Activated B cell treated with CpG ODN at 0.5 μM for 24 hours (primary cell): ENCODE measurements around the gene FAM53B. TPM values are rescaled to one million over a fixed set of nuclear protein-coding genes. Genes with fewer than 3 reads are reported as not detected.
"Not testable (repeated sequence)": the region's sequence is repeated elsewhere in the genome, so short reads cannot be mapped to it uniquely, and the experiment has no call there.

Source experiments
- ATAC-seq: fragments of 200-7000 bp; cut with Tn5 transposase; one replicate; pipeline ENCODE4 v1.10.0; 2021; ENCODE audit warnings: low read depth, mild to moderate bottlenecking, moderate library complexity
- CTCF ChIA-PET: fragments of 350-600 bp; sonication (Branson Sonifier 250); formaldehyde crosslinking; loops from one replicate; lab custom pipeline; 2021; ENCODE audit warnings: antibody characterized with exemption; lab: Charles Lee
- POLR2A ChIA-PET: fragments of 350-600 bp; sonication (Branson Sonifier 250); formaldehyde crosslinking; loops from one replicate; lab custom pipeline; 2021; ENCODE audit warnings: antibody characterized with exemption; lab: Charles Lee
- DNase-seq: peaks from one replicate; pipeline ENCODE4 v3.0.0; 2022
- H3K27ac Mint-ChIP-seq: one replicate; pipeline ENCODE4 v1.8.0; 2020; ENCODE audit warnings: mixed read lengths
- H3K27me3 Mint-ChIP-seq: one replicate; pipeline ENCODE4 v1.8.0; 2021; ENCODE audit warnings: mixed read lengths
- H3K36me3 Mint-ChIP-seq: one replicate; pipeline ENCODE4 v1.8.0; 2021; ENCODE audit warnings: low read depth, mixed read lengths
- H3K4me1 Mint-ChIP-seq: one replicate; pipeline ENCODE4 v1.8.0; 2021; ENCODE audit warnings: mixed read lengths
- H3K4me3 Mint-ChIP-seq: one replicate; pipeline ENCODE4 v1.8.0; 2020; ENCODE audit warnings: mild to moderate bottlenecking, mixed read lengths
- H3K9me3 Mint-ChIP-seq: one replicate; pipeline ENCODE4 v1.8.0; 2020; ENCODE audit warnings: mixed read lengths
- CTCF ChIP-seq: fragments of 200-600 bp; IDR thresholded peaks from one replicate; pipeline ENCODE4 v1.8.0; 2022; ENCODE audit warnings: antibody characterized with exemption, mild to moderate bottlenecking
- intact Hi-C: fragments of 100-400 bp; cut with micrococcal nuclease; formaldehyde crosslinking; loops from one replicate; pipeline ENCODE4 v1.15.1; 2024
- total RNA-seq: library from RNA; stranded (reverse); gene quantifications from 2 replicates; pipeline ENCODE4 v1.2.3, GENCODE V29; 2022

Gene FAM53B
- total RNA-seq, 1 donor from 2014 or later, result 73.9 TPM

- Mint-ChIP-seq H3K4me3 (no peak overlapping the region), H3K9me3 (no peaks in the 10 kb centered on the region), H3K27ac (no peak overlapping the region), H3K4me1 (peaks cover 28% of the 10 kb centered on the region), H3K36me3 (peaks cover 9% of the 10 kb centered on the region), H3K27me3 (no peaks in the 10 kb centered on the region)
- no peak for TF ChIP-seq CTCF
- ChIA-PET POLR2A (interaction anchor here (1.1 to 3.2 kb wide), 3 partner anchors 201 to 217 kb away, joined by 3 to 51 read pairs (median 6); no protein-coding TSS in a partner anchor), CTCF (interaction anchor here (0.7 to 7.8 kb wide), 8 partner anchors 18 to 752 kb away, joined by 3 to 307 read pairs (median 12); no protein-coding TSS in a partner anchor)
- ATAC-seq (no peak), DNase-seq (no peak)
- intact Hi-C loops, result loop anchor here (5.0 kb wide), 2 partner anchors 330 to 515 kb away; partner anchors contain the start of gene OAT
Measured at GRCh38 chr10:124746992-124747391, 2.8 kb upstream of the FAM53B start.

GRCh38 chr10:124746447-124746846 lies 2.3 kb upstream of the FAM53B start:
- Mint-ChIP-seq H3K36me3 (peaks cover 11% of the 10 kb centered on the region), H3K4me1 (peaks cover 33% of the 10 kb centered on the region)
- ATAC-seq, H3K27ac Mint-ChIP-seq, DNase-seq, H3K4me3 Mint-ChIP-seq, H3K27me3 Mint-ChIP-seq, H3K9me3 Mint-ChIP-seq: not testable (repeated sequence)
- CTCF ChIA-PET, result interaction anchor here (0.8 to 7.8 kb wide), 13 partner anchors 10 to 751 kb away, joined by 3 to 307 read pairs (median 9); no protein-coding TSS in a partner anchor
- POLR2A ChIA-PET, result interaction anchor here (1.1 to 3.2 kb wide), 8 partner anchors 8 to 216 kb away, joined by 3 to 51 read pairs (median 6); no protein-coding TSS in a partner anchor
- intact Hi-C loops, result loop anchor here (5.0 kb wide), 2 partner anchors 329 to 514 kb away; partner anchors contain the start of gene OAT

GRCh38 chr10:124745673-124746072 lies 1.5 kb upstream of the FAM53B start:
- Mint-ChIP-seq H3K27me3 (no peaks in the 10 kb centered on the region), H3K4me3 (peak overlapping the region; percentile 76), H3K9me3 (no peaks in the 10 kb centered on the region), H3K36me3 (peaks cover 12% of the 10 kb centered on the region), H3K4me1 (peaks cover 41% of the 10 kb centered on the region), H3K27ac (peak overlapping the region; percentile 84)
- intact Hi-C loops, result loop anchor here (1.0 to 5.0 kb wide), 11 partner anchors 81 to 751 kb away; partner anchors contain the start of gene OAT
- ATAC-seq (no peak), DNase-seq (no peak)
- ChIA-PET POLR2A (interaction anchor here (0.9 to 3.2 kb wide), 12 partner anchors 9 to 215 kb away, joined by 3 to 51 read pairs (median 4); partner anchors contain the start of gene ABRAXAS2), CTCF (interaction anchor here (0.6 to 7.8 kb wide), 29 partner anchors 10 to 1163 kb away, joined by 3 to 307 read pairs (median 4); no protein-coding TSS in a partner anchor)
- peak; percentile 42 for TF ChIP-seq CTCF

- DNase-seq (no peak), ATAC-seq (no peak)
- TF ChIP-seq CTCF, result no peak
- H3K9me3 Mint-ChIP-seq, result no peaks in the 10 kb centered on the region
- H3K36me3 Mint-ChIP-seq, result peaks cover 11% of the 10 kb centered on the region
- CTCF ChIA-PET, result interaction anchor here (0.7 to 7.8 kb wide), 27 partner anchors 11 to 1163 kb away, joined by 3 to 307 read pairs (median 5); no protein-coding TSS in a partner anchor
- intact Hi-C loops, result loop anchor here (1.0 to 5.0 kb wide), 11 partner anchors 82 to 751 kb away; partner anchors contain the start of gene OAT
- H3K4me1 Mint-ChIP-seq, result peaks cover 45% of the 10 kb centered on the region
- H3K27me3 Mint-ChIP-seq, result no peaks in the 10 kb centered on the region
- H3K27ac Mint-ChIP-seq, result peak overlapping the region; percentile 84
- POLR2A ChIA-PET, result interaction anchor here (0.9 to 3.2 kb wide), 13 partner anchors 10 to 215 kb away, joined by 3 to 51 read pairs (median 4); partner anchors contain the start of gene ABRAXAS2
- peak overlapping the region; percentile 76 for H3K4me3 Mint-ChIP-seq
Measured at GRCh38 chr10:124745252-124745651, 1.1 kb upstream of the FAM53B start.

GRCh38 chr10:124743191-124744101 lies 732 bp downstream of the FAM53B start:
- DNase-seq (no peak), ATAC-seq (no peak)
- Mint-ChIP-seq H3K27me3 (no peaks in the 10 kb centered on the region), H3K9me3 (no peaks in the 10 kb centered on the region), H3K36me3 (peaks cover 18% of the 10 kb centered on the region), H3K4me1 (peaks cover 54% of the 10 kb centered on the region), H3K4me3 (peak overlapping the region; percentile 97), H3K27ac (peak overlapping the region; percentile 97)
- ChIA-PET POLR2A (interaction anchor here (0.6 to 5.2 kb wide), 21 partner anchors 10 to 282 kb away, joined by 3 to 312 read pairs (median 20); partner anchors contain the start of genes ABRAXAS2, EEF1AKMT2 and LHPP), CTCF (interaction anchor here (1.0 to 4.9 kb wide), 16 partner anchors 22 to 219 kb away, joined by 3 to 178 read pairs (median 24); no protein-coding TSS in a partner anchor)
- TF ChIP-seq CTCF, result no peak
- intact Hi-C loops, result loop anchor here (1.0 to 2.0 kb wide), 5 partner anchors 48 to 355 kb away; partner anchors contain the start of gene EEF1AKMT2
